ENCODE results near the gene RERE. TPM values are rescaled to one million over a fixed set of nuclear protein-coding genes. Genes with fewer than 3 reads are reported as not detected.

Gene RERE
- total and polyA plus RNA-seq, 2 experiments from 2014 or later = 148 to 170 TPM

GRCh38 chr1:8330271-8331125 is 486.9 kb downstream of the RERE start:
- TF ChIP-seq NANOG (IDR thresholded peaks at IDR 0.05; ENCODE audit: borderline replicate concordance) (no peak), EZH2 (IDR thresholded peaks at IDR 0.05; ENCODE audit: low read depth, unreplicated experiment) (no peak), POLR2AphosphoS5 (IDR thresholded peaks at IDR 0.05; ENCODE audit: low read depth) (no peak), ETS1 (IDR thresholded peaks at IDR 0.05) (no peak), ZNF114 (CRISPR knock-in tag; IDR thresholded peaks at IDR 0.05) (no peak), ZNF462 (CRISPR knock-in tag; IDR thresholded peaks at IDR 0.05) (no peak), CREB1 (CRISPR knock-in tag; IDR thresholded peaks at IDR 0.05; ENCODE audit: low read depth) (no peak), REST (IDR thresholded peaks at IDR 0.05; ENCODE audit: unreplicated experiment) (no peak), EZH2phosphoT487 (IDR thresholded peaks at IDR 0.05; ENCODE audit: unreplicated experiment) (no peak), JUNB (IDR thresholded peaks at IDR 0.05; ENCODE audit: unreplicated experiment) (no peak), CTCF (conservative IDR thresholded peaks at IDR 0.05; ENCODE audit: low read depth in 2 of 2) (no peak), ZNF331 (CRISPR knock-in tag; IDR thresholded peaks at IDR 0.05; ENCODE audit: low read depth) (no peak), STAT1 (IDR thresholded peaks at IDR 0.05; ENCODE audit: unreplicated experiment) (no peak)
- H3K36me3 Mint-ChIP-seq (ENCODE audit: low read depth) = no peaks in the 10 kb centered on the region; the same call in 2 of the 3 replicates
- Histone ChIP-seq H3K27me3 (ENCODE audit: insufficient read depth) (no peaks in the 10 kb centered on the region), H3K27ac (ENCODE audit: low read depth) (no peak overlapping the region), H3K4me1 (ENCODE audit: insufficient read depth) (no peaks in the 10 kb centered on the region), H3K4me3 (no peak overlapping the region), H3K36me3 (ENCODE audit: insufficient read depth) (no peaks in the 10 kb centered on the region), H2AFZ (no peak overlapping the region), H3F3A (replicated peaks; ENCODE audit: low read depth) (no peaks in the 10 kb centered on the region), H3K9me2 (ENCODE audit: insufficient read depth) (no peaks in the 10 kb centered on the region), H3K4me2 (no peak overlapping the region), H3K79me2 (replicated peaks; ENCODE audit: insufficient read depth) (no peaks in the 10 kb centered on the region), H4K20me1 (replicated peaks; ENCODE audit: insufficient read depth) (no peaks in the 10 kb centered on the region)
- DNase-seq (ENCODE audit: low spot score) = no peak
- H3K27ac Mint-ChIP-seq = no peak overlapping the region
- no peaks in the 10 kb centered on the region for H3K9me3 Mint-ChIP-seq
- no peaks in the 10 kb centered on the region; the same call in 2 of the 3 replicates for H3K4me1 Mint-ChIP-seq
- no peak overlapping the region for H3K4me3 Mint-ChIP-seq
- peak; percentile 25 for ATAC-seq
- H3K27me3 Mint-ChIP-seq (ENCODE audit: insufficient read depth, low read depth, poor library complexity) = peaks cover 8% of the 10 kb centered on the region
